T-helper 22 cell (primary cell): Measurements from ENCODE around the gene WNT2B.

ENCODE experiments used
- DNase-seq: peaks from one replicate; pipeline ENCODE4 v3.0.0-alpha.2; 2020; ENCODE audit warnings: low read depth

Gene WNT2B

DNA sequence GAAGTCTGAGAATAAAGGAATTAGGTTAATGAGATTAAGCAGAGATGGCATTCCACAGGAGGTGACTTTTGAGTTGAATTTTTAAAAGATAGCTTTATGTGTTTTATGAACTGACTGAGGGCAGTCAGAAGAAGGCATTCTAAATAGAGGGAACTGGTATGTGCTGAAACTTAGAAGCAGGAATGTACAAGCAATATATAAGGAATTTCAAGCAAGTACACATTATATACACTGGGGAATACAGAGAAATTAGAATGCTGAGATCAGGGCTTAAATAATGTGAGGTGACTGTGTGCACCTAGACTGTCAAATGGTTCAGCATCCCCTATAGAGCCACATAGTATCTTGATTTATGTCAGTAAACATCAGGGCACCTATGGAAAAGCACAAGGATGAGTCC is 19.3 kb downstream of the WNT2B start:
- no peak for DNase-seq

- no peak for DNase-seq
Observed at GRCh38 chr1:112529301-112529700, 20.5 kb downstream of the WNT2B start.

- no peak for DNase-seq
Observed at GRCh38 chr1:112530832-112531231, 22.1 kb downstream of the WNT2B start.

DNA sequence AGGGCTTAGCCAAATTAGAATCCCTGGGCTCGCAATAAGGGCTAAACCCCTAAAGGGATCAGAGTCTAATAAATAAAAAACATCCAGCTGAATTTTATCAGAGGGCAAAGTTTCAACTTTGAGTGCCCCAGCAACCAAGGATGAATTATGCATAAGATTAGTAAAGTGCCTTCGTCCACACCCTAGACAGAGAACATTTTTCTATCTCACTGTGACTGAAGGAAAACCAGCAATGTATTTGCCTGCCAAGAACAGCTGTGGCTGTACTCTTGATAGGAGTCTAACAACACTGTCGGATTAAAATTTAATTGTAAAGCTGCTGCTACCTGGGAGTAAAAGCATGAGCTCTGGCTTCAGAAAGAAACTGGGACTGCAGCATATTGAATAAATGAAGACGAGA is 23.3 kb downstream of the WNT2B start:
- no peak for DNase-seq

GRCh38 chr1:112533029-112533428 is 24.3 kb downstream of the WNT2B start:
- no peak for DNase-seq

- DNase-seq, result no peak
Observed at GRCh38 chr1:112536561-112536960, 27.8 kb downstream of the WNT2B start.

- DNase-seq, result no peak
Observed at GRCh38 chr1:112537456-112537855, 28.7 kb downstream of the WNT2B start.

DNA sequence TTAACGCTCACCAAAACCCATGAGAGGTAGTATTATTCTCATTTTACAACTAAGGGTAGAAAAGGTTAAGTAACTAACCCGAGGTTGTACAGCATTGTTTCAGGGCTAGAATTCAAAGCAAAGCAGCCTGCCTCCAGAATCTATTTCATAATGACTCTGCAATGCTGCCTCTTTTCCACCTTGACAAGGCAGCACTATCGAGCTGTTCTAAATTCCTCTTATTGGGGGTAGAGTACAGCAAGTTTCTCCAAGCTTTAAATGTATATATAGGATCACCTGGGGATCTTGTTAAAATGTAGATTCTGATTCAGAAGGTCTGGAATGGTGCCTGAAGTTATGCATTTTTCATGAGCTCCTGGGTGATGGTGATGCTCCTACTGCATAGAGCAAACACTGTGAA is 30.1 kb downstream of the WNT2B start:
- DNase-seq, result no peak

GRCh38 chr1:112540226-112540794 is 31.5 kb downstream of the WNT2B start:
- DNase-seq, result no peak

DNA sequence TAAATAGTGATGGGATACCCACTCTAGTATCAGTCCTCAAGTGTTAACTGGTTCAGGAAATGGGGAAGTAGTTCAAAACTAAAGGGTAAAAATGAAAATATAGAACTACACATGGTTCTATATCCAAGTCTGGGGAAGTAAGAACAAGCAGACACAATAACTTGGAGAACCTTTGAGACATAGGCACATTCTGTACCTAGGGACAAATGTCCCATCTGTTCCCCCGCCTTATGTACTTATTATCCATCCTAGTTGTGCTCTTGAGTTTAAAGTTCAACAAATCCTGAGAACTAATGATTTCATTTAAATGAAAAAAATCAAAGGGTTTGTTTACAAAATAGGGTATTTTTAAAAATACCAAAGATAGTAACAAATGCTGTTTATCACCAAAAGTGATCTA is 32.5 kb downstream of the WNT2B start:
- no peak for DNase-seq

GRCh38 chr1:112542206-112542973 is 33.6 kb downstream of the WNT2B start:
- no peak for DNase-seq

- DNase-seq, result no peak
Observed at GRCh38 chr1:112544011-112544688, 35.4 kb downstream of the WNT2B start.

- no peak for DNase-seq
Observed at GRCh38 chr1:112544751-112545150, 36.0 kb downstream of the WNT2B start.

GRCh38 chr1:112546076-112546475 is 37.3 kb downstream of the WNT2B start:
- DNase-seq, result no peak

DNA sequence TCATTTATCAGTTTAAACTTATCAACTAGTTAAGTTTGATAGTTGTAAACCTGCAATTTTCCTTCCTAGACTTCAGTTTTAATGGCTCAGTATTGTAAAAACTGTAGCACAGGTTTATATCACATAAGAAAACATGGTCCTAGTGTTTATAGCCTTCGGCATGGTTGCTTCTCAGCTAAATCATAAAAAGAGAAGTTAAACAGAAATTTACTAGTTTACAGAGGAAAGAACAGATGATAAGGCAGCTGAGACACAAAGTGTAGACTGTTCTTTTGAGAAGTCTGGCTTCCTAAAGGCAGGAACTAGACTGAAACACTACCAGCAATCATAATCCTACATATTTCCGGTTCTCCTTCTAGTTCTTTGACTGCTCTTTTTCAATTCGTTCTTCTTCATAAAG is 39.8 kb downstream of the WNT2B start:
- no peak for DNase-seq

GRCh38 chr1:112549590-112549989 is 40.8 kb downstream of the WNT2B start:
- DNase-seq, result no peak

- no peak for DNase-seq
Observed at GRCh38 chr1:112554411-112554810, 45.6 kb downstream of the WNT2B start.

GRCh38 chr1:112557385-112557784 is 48.6 kb downstream of the WNT2B start:
- DNase-seq, result no peak

- DNase-seq, result no peak
Observed at GRCh38 chr1:112558634-112559033, 49.9 kb downstream of the WNT2B start.

DNA sequence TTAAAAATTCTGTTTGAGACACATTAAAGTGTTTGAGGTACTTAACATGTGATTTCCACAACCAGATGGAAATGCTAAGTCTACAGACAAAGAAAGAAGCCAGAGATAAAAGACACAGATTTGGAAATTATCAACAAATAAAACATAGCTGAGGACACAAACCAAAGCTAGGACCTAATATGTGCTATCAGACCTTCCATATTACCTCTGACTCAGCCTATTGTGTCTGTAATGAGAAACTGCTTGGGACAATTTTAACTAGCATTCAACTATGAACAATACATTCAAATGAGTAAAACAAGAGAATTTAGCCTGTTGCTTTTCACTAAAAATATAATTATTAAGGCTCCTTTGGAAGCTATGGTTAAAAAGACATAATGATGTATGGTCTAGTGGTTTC is 54.6 kb downstream of the WNT2B start:
- no peak for DNase-seq

DNA sequence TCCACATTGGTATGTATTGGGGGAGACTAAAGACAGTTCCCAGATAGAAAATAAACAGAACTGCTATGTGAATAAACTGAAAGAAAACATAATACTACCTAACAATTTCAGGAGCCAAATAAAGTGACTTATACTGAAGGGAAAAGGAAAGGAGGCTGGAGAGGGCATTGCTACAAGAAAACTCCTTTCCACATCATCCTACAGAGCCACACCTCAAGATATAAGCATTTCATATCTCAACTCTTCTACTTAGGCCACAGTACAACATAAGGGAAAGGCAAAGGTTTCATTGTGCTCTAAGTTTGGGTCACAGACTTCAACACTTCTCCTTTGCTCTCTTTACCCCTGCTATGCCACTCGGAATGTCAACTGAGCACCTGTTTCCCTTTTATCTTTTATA is 55.3 kb downstream of the WNT2B start:
- no peak for DNase-seq

DNA sequence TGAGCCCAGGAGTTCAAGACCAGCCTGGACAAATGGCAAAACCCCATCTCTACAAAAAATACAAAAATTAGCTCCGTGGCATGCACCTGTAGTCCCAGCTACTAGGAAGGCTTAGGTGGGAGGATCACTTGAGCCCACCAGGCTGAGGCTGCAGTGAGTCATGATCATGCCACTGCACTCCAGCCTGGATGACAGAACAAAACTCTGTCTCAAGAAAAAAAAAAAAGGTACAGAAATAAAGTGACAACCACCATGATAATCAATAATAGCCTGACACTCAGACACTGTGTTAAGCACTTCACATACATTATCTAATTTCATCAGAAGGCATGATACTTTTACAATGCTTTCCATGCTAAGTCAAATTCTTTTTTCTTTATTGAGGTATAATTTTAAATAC is 57.0 kb downstream of the WNT2B start:
- DNase-seq, result no peak

GRCh38 chr1:112575154-112575804 is 66.5 kb downstream of the WNT2B start:
- DNase-seq, result no peak
